ENCODE data around the gene KIAA1328. TPM values are rescaled to one million over a fixed set of nuclear protein-coding genes. Genes with fewer than 3 reads are reported as not detected.
A peak's percentile ranks its signal among the peaks of the same experiment; 100 is the strongest.

KIAA1328 gene
- total RNA-seq, 1 donor from 2014 or later, result 18.1 TPM

DNA sequence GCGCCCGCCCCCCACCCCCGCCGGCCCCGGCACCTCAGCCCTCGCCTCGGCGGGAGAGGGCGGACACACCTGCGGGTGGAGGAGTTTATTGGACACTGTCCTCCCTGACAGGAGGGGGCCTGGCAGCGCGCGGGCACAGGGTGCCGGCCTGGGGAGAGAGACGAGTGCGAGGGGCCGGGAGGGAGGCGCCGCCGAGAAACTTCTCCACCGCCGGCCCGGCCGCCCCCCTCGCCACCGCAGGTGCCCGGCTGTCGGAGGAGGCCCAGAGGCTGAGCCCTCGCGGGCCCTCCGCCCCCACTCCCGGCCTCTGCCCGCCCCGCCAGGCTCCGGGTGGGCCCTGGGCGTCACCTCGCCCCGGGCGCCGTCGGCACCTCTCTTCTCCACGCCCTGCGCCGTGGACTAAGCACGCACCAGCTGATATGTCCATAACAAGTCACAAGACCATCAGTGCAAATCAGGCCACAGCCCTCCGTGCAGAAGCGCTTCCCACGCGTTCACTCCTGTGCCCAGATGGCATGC is 425.4 kb downstream of the KIAA1328 start:
- no peak for DNase-seq

DNA sequence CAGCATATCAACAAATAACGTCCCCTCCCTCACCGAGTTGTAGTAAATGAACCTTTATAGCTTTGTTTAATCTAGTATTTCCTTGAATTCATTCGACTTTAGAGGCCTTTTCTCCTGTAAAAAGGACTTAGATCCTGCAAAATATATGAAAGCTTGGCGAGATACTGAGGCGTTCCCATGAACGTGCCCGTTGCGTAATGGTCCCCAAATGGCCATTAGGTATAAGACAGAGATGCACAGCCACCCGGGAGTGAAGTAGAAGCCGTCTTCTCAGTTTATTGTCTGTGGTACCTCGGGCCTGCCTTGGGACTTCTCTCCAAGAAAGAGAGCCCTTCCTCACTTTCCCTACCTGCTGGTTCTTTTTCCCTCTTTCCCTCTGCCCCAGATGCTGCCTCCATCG is 426.0 kb downstream of the KIAA1328 start:
- DNase-seq, result no peak

DNA sequence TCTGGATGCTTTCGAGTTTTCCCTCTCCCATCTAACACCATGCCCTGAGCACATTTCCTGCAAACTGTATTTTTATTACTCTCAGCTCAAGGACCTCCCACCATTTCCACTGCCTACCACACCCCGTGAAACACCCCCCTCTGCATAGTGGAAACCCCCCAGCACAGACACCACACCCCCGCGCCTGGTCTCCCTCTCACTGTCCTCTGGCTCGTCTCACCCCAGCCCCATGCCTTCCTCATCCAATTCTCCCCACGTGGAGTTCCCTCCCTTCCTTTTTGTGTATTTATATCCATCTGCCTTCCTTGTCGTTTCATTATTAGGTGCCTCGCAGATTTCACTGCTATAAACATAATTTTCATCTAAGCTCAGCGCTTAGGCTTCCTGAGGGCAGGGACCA is 429.2 kb downstream of the KIAA1328 start:
- no peak for DNase-seq

DNA sequence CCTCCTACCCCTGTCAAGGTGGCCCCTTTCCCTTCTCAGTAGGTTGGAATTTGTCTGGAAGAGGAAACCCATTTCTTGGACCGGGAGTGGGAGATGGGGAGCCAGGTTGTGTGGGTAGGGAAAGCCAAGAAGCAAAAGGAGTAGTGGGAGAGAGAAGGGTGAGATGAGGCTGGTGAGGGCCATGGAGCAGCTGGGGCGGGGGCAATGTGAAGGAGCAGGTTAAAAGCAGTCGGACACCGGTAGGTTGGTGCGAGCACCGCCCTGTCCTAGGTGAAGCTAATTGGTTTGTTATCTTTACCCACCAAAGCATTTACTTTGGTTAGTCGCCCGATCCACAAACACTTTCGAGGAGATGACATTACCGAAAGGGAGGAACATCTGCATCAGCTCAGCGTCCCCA is 429.9 kb downstream of the KIAA1328 start:
- no peak for DNase-seq

DNA sequence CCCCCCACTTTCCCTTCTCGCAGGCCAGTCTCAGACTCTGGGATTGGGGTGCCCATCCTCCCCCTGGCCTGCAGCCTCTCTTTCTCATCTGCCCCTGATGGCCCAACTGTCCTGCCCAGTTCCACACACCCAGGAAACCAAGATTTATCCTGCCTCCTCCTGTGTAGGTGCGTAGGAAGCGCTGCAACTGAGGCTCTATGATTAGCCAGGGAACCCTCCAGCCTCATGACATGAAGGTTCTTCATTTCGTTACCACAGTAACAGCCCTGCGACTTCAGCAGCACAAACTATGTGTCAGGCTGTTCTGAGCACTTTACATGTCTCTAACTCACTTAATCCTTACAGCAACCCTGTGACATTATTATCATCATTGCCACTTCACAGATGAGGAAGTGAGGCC is 430.8 kb downstream of the KIAA1328 start:
- no peak for DNase-seq

DNA sequence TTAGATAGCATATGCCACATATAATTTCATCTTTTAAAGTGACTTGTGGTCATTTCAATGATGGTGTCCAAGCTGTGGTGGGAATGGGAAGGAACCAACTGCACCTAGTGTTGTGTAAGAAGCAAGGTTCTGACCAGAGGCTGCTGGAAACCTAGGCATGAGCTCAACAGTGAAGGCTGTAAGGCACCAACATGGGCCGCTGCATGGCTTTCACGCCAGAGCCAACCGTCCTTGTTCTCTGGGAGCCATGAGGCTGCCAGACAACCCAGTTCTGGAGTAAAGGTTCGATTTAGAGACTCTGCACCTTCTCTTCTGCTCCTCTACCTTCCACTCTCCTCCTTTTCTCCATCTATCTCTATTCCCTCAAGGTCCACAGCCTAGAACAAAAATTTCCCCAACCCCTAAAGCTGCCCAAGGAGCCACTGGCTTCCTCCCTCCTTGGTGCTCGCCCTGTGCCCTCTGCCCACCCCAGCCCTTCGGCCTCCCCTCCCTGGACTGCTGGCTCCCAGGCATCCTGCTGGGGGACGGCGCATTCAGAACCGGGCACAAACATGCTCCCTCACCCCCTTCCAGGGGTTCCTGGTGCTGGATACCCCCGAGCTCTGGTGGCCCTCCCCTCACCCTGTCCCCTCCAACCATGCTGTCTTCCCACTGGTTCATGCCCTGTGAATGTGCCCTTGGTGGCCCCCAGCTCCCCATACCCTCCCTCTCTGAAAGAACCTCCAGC is 431.6 kb downstream of the KIAA1328 start:
- no peak for DNase-seq

DNA sequence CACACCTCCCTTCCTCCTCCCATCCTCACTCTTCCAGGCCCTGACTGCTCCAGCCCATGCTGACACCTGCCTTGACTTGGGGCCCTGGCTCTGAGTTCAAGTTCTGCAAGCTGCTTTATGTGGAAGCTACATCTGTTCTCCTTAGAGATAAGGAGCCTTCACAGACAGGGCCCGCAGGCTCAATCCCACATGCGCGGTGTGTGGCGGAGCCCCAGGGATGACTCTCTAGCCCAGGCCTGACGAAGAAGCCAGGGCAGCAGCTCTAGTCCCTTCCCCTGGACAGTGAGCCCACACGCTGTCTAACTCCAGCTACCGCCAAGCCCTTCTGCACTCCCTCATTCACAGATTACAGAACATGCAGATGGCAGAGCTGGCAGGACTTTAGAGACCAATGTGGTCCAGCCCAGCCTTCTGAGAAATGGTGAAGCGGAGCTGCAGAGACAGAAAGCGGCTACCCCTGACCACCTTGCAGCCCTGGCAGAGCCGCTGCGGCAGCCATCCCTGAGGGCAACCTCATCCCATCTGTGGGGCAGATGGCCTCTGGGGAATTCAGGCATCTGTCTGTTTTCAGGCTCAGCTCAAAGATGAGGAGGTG is 432.4 kb downstream of the KIAA1328 start:
- no peak for DNase-seq

DNA sequence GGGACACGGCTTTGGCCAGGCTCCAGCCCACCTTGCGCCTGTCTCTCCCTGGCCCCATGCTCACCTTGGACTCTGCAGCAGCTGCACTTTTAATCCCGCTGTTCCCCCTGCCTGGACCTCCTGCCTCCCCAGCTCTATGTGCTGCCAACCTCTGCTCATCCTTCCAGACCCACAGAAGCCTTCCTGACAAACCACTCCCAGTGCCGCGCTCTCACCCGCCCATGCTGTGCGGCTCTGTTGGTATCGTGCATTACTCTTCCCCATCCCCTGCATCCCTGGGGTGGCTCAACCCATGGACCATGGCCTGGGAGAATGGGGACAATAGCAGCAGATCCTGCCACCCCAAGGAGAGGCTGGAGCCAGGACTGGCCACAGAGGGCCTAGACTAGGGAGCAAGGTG is 433.1 kb downstream of the KIAA1328 start:
- DNase-seq, result no peak

DNA sequence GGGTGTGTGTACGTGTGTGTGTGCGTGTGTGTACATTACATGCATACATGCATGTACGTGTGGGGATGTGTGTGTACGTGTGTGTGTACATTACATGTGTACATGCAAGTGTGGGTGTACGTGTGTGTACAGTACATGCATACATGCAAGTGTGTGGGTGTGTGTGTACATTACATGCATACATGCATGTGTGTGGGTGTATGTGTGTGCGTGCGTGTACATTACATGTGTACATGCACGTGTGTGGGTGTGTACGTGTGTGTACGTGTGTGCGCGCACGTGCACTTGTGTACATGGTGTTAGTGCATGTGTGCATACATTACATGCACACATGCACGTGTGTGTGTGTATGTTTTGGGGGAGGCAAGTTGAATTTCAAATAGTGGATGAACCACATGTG is 436.0 kb downstream of the KIAA1328 start:
- no peak for DNase-seq

DNA sequence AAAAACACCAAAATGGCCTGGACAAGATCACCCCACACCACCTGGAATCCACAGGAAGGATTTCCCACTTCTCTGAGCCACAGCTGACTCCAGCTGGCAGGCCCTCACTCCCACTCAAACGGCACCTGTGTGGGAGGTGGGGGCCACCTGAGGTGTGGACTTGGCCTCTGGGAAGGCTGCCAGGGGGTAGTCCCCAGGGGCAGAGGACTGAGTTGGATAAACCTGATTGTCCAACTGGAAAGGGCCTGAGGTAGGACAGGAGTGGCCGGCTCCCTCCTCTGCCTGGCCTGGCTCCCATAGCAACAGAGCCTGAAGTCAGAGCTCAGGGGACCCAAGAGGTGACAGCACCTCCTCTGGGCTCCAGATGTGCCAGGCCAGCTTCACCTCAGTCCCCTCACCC is 436.5 kb downstream of the KIAA1328 start:
- DNase-seq, result no peak

DNA sequence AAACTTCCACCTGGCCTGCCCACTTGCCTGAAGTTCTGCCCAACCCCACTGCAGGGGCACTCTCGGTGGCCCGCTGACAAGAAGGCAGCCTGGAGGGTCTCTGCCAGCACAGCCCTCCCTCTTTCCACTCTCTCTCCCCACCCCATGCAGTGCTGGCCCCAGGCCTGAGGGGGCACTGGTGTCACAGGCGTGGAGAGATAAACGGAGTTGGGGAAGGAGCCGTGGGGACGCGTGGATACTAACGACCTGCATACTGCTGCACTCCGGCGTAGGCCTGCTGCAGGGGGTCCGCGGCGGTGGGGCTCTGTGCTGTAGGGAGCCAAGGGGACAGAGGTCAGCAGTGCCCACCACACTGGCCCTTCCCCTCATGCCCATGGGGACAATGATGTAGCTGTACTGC is 437.4 kb downstream of the KIAA1328 start:
- DNase-seq, result no peak

DNA sequence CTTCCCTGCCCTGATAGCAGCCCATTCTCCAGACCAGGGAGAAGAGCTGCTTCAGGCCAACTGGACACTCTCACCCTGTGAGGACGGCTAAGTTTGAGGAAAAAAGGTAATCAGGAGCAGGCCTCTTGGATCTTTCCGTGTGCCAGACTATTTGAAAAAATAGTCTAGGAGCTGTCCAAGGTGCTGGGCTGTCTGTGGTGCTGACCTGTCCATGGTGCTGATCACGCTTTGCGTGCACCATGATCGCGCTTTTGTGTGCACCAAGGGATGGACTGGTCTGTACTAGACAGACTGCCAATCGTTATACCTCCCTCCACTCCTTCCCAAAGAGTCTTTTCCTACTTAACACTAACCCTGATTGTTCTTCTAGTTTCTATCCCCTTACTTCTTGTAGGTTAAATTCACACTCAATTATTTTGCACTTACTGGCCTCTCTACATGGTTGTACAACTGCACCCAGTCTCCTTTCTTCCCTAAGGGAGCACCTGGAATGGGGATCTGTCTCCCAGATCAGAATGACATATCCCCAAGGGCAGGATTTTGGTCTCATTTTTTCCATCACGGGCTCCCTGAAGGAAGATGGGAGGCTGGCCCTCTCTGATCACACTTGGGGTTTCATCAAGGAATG is 441.2 kb downstream of the KIAA1328 start:
- peak; percentile 89 for DNase-seq

DNA sequence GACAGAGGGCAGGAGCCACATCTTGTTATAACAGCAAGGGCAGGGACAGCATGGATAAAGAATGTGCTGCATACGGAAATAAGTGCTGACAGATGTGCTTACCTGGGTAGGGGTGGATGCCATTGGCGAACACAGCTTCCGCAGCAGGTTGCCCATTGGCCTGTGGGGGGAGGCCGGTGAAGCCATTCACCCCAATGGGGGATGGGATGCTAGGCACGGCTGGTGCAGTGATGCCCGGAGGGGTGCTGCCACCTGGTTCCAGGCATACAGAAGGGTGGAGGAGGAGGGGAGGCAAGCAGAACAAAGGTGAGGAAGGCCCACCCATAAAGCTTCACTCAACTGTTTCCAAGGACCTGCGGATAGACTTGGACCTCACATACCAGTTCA is 441.7 kb downstream of the KIAA1328 start:
- no peak for DNase-seq

DNA sequence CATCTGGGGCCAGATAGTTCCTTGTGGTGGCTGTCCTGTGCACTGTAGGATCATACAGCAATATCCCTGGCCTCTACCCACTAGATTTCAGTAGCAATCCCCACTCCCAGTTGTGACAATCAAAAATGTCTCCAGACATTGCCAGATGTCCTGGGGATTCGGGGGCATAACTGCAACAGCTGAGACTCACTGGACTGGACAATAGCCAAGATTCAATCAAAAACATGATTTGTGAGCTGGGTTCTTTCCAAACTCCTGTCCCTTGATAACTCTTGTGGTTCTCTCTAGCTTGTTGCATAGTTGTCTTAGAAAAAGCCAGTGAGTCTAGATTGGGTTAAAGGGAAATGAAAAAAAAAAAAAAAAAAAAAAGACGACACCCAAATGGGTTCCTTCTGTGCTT is 443.3 kb downstream of the KIAA1328 start:
- no peak for DNase-seq

DNA sequence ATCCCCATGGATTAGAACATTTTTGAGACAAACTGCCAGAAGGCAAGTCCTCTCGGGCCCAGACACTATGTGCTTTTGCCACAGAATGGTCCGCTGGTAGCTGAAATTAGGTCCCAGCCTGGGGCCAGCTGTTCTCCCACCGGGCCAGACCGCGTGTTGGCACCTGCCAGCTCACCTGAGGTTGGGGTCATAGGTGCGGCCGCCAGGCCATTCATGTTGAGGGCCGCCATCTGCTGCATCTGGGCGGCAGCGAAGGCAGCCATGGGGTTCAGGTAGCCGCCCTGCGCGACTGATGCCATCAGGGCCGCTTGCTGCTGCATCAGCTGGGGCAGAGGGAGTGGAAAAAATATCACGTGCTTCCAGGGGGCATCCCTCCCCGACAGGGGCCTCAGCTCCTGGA is 443.9 kb downstream of the KIAA1328 start:
- no peak for DNase-seq

DNA sequence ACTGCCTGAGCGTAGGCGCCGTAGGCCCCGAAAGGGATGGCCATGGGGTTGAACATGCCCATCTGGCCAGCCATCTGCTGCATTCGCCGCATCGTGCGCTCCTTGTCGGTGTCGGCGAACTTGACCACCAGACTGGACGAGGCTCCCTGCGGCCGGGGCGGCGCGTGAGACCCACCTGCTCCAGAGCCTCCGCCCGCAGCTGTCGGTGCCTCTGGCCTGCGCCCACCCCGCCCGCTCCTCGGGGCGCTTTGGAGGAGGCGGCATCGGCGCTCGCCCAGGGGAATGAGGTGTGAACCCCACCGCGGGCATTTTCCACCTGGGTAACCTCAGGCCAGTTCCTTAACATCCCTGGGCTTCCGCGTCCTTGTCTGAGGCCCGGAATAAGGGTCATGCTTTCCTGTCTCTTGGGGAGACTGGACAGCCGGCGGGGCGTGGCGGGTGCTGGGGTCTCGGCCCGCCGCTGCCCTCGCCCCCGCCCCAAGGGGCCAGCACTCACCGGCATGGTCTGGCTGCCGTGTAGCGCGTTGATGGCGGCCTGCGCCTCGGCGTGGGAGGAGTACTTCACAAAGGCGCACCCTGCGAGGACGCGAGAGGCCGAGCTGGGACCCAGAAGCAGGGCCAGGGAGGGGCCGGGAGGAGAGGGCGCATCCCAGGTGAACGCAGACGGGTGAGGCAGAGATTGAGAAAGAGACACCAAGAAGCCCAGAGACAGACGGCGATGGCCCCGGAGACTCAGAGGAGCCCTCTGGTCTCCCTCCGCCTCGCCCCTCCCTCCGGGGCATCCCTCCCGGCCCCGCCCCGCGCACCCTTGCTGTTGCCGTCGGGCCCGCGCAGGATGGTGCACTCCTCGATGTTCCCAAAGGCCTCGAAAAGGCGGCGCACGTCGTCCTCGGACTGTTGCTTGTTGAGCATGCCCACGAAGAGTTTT is 445.6 kb downstream of the KIAA1328 start:
- DNase-seq, result no peak

DNA sequence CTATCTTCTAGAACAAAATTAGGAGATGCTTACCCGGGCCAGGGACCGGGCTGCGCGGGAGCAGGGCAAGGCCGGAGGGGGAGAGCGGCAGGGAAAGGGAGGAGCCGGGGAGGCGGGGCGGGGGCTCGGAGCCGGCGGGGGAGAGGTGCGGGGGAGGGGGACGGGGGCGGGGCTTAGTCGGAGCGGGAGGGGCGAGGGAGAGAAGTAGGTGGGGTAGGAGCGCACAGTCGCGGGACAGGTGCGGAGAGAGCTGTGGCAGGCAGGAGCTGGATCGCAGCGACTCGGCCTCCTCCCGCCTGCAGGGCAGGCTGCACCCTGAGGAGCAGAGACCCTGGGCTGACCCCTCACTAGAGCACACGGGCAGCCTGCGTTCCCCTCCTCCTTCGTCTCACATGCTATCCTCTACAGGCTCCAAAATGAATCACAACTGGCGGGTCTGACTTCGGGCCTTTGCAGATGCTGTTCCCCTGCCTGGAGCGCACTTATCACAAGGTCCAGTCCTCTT is 446.4 kb downstream of the KIAA1328 start:
- no peak for DNase-seq

DNA sequence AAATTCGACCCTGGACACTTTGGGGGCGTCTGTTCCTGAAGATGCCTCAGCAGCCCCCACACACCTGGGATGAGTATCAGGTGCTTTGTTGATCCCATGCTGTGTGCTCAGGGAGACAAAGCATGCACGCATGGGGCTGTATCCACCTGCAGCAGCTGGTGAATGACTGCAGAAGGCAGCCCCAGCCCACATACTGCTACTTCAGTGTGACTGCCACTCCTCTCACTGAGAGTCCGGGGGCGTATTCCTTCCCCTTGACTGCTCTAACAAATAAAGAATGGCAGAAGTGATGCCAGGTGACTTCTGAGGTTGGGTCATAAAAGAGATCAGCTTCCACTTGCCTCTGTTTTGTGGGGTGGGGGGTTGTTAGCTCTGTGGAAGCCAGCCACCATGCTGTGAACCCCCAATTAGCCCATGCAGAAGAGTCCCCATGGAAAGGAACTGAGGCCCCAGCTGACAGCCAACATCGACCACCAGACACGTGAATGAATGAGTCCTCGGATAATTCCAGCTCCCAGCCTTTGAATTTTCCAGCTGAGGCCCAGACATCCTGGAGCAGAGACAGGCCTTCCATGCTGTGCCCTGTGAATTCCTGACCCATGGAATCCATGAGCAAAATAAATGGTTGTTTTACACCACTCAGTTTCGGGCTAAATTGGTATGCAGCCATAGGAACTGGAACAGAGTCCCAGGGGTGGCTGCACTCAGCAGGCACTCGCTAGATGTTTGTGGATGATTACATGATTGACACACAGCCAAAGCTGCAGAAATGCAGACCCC is 447.4 kb downstream of the KIAA1328 start:
- no peak for DNase-seq

DNA sequence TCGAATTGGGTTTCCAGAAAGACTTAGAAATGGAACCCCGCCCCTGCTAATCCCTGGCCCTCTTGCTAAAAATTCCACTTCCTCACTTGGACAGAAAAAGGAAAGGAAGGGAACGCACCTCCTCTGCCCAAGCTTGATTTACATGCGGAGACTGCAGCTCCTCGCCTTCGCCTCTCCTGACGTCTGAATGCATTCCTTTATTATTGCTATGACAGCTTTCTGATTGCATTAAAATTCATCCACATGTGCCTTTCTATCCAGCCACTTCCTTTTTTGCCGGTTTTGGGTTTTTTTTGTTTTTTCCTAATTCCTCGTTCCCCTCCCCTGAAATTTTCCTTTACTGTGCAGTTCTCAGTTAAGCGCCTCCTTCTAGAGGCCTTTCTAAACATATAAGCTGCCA is 448.9 kb downstream of the KIAA1328 start:
- DNase-seq, result no peak

Data from tongue (tissue), 2 donors.